Sigmoid colon (tissue), 3 donors: Measurements from ENCODE around the gene NUDT22.

ENCODE experiments used
- CTCF ChIP-seq, 4 experiments: fragments of 450-650 bp in 3 of 4; fragments of 200-600 bp in 1 of 4; IDR thresholded peaks; one replicate each; pipeline ENCODE4 v1.5.1; 2016 to 2019; ENCODE audit warnings: antibody characterized with exemption in 4 of 4, mild to moderate bottlenecking in 3 of 4, moderate library complexity in 2 of 4
- POLR2A ChIP-seq, 2 donors: fragments of 450-650 bp; IDR thresholded peaks; one replicate each; pipeline ENCODE4 v1.6.1; 2016; ENCODE audit warnings: antibody characterized with exemption in 2 of 2, mild to moderate bottlenecking in 2 of 2, moderate library complexity in 2 of 2

- TF ChIP-seq CTCF (IDR thresholded peaks at IDR 0.05) (no peak), POLR2A (IDR thresholded peaks at IDR 0.05) (no peak)
Measured at GRCh38 chr11:64198511-64198910, 27.6 kb upstream of the NUDT22 start.
